A673 (cell line): Measurements from ENCODE around the gene URI1. TPM values are rescaled to one million over a fixed set of nuclear protein-coding genes. Genes with fewer than 3 reads are reported as not detected.

Experiments used
- BruUV-seq: library from RNA; stranded (reverse); fragments of 400-500 nt; replicated peaks from 2 replicates; lab custom pipeline; 2021; lab: Mats Ljungman, UMichigan
- CTCF ChIA-PET: fragments of 300-600 bp; sonication (Branson Sonifier 250); formaldehyde crosslinking; loops from one replicate; lab custom pipeline; 2022; ENCODE audit warnings: antibody characterized with exemption; lab: Charles Lee
- POLR2A ChIA-PET: fragments of 300-600 bp; sonication (Branson Sonifier 250); formaldehyde crosslinking; loops from one replicate; lab custom pipeline; 2022; ENCODE audit warnings: antibody characterized with exemption; ENCODE audit not compliant: low non-redundant PET; lab: Charles Lee
- DNase-seq: peaks from one replicate; pipeline ENCODE4 v3.0.0-alpha.2; 2015; ENCODE audit warnings: low spot score
- H3K27ac ChIP-seq: fragments of 200-600 bp; sonication (generic); 2 replicates; pipeline ENCODE4 v1.5.1; 2016; ENCODE audit warnings: mixed run types, low read depth, mild to moderate bottlenecking, mixed read lengths, antibody characterized with exemption, low read length; ENCODE audit not compliant: poor library complexity, severe bottlenecking
- H3K27me3 ChIP-seq: fragments of 200-600 bp; sonication (generic); replicated peaks from 2 replicates; pipeline ENCODE4 v1.6.1; 2017; ENCODE audit warnings: mixed run types, low read depth, mild to moderate bottlenecking, mixed read lengths, antibody characterized with exemption, low read length; ENCODE audit not compliant: insufficient read depth, poor library complexity
- H3K36me3 ChIP-seq: fragments of 200-600 bp; sonication (generic); 2 replicates; pipeline ENCODE4 v1.6.1; 2016; ENCODE audit warnings: mixed run types, mild to moderate bottlenecking, mixed read lengths, antibody characterized with exemption, low read length; ENCODE audit not compliant: insufficient read depth, poor library complexity, severe bottlenecking
- H3K4me1 ChIP-seq: fragments of 200-600 bp; sonication (generic); 2 replicates; pipeline ENCODE4 v1.6.1; 2017; ENCODE audit warnings: mixed run types, mild to moderate bottlenecking, mixed read lengths, antibody characterized with exemption, low read length; ENCODE audit not compliant: insufficient read depth, poor library complexity, severe bottlenecking
- H3K4me3 ChIP-seq: fragments of 200-600 bp; sonication (generic); 2 replicates; pipeline ENCODE4 v1.5.1; 2016; ENCODE audit warnings: low read depth, mixed run types, mild to moderate bottlenecking, mixed read lengths, low read length; ENCODE audit not compliant: poor library complexity, severe bottlenecking
- H3K9me3 ChIP-seq: fragments of 200-600 bp; sonication (generic); 2 replicates; pipeline ENCODE4 v1.6.1; 2016; ENCODE audit warnings: mixed run types, low read depth, mild to moderate bottlenecking, mixed read lengths, antibody characterized with exemption, low read length; ENCODE audit not compliant: poor library complexity, severe bottlenecking
- EZH2 ChIP-seq: fragments of 200-600 bp; sonication (generic); IDR thresholded peaks from 2 replicates; pipeline ENCODE4 v1.6.1; 2017; ENCODE audit warnings: borderline replicate concordance, low read depth, mild to moderate bottlenecking, mixed read lengths, antibody characterized with exemption, low read length; ENCODE audit not compliant: poor library complexity, severe bottlenecking
- intact Hi-C: fragments of 100-400 bp; cut with micrococcal nuclease; formaldehyde crosslinking; loops from one replicate; pipeline ENCODE4 v1.10.0; 2022; ENCODE audit not compliant: unreplicated experiment
- total RNA-seq: library from RNA; stranded (reverse); gene quantifications from 2 replicates; pipeline ENCODE4 v1.2.3, GENCODE V29; 2021
- TF ChIP-seq, protein P1 (sequence below): fragments of 300-800, 200-600 bp; sonication (generic); conservative IDR thresholded peaks from 2 replicates; pipeline ENCODE4 v1.5.1; 2017; ENCODE audit warnings: low read depth, mild to moderate bottlenecking, antibody characterized with exemption, low read length, moderate library complexity, mixed read lengths

Gene URI1
- total RNA-seq, 1 experiment from 2014 or later = 93.0 TPM

DNA sequence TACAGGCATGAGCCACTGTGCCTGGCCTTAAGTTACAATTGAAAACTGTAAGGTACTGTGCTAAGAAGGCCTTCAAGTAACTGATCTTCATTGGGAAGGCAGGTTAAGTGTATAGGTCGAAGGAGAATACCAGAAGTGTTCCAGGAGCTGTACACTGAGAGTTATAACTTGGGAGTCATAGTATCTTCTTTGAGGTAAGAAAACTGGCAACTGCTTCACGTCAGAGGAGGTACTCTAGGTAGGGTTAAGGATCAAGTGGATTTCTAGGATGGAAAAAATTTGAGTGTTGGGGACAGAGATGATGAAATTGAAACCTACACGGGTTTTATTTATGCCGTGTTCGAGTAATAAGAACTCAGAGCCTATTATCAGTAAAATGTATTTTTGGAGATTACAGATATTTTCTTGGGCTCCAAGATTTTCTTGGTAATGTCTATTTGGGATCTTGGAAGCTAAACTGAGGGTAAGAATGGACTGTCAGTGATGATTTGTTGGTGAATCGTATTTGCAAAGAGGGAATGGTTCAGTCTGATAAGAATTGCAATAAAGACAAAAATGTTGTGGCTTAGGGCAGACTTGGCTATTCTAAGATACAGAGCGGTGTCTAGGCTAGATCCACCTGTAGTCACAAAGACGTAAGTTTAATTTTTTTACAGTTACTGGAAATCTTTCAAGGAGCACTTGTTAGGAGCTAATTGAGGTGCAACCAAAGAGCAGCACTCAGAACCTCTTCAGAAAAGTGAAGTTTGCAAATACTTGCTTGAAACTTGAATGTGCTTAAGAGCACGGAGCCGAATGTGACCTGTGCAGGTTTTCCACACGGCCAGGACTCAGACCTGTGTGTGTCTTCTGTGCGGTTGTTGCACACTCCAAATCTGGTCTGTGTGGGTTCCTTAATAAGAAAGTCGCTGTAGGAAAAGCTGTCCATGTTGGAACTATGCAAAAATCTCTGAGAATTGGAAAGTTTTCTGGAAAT lies 102.5 kb downstream of the URI1 start:
- ChIA-PET CTCF (no interaction called here), POLR2A (no interaction called here)
- Histone ChIP-seq H3K4me1 (peaks cover 20% of the 10 kb centered on the region), H3K9me3 (no peaks in the 10 kb centered on the region), H3K27ac (no peak overlapping the region), H3K4me3 (no peak overlapping the region), H3K36me3 (peaks cover 4% of the 10 kb centered on the region), H3K27me3 (no peaks in the 10 kb centered on the region)
- TF ChIP-seq, protein P1, sequence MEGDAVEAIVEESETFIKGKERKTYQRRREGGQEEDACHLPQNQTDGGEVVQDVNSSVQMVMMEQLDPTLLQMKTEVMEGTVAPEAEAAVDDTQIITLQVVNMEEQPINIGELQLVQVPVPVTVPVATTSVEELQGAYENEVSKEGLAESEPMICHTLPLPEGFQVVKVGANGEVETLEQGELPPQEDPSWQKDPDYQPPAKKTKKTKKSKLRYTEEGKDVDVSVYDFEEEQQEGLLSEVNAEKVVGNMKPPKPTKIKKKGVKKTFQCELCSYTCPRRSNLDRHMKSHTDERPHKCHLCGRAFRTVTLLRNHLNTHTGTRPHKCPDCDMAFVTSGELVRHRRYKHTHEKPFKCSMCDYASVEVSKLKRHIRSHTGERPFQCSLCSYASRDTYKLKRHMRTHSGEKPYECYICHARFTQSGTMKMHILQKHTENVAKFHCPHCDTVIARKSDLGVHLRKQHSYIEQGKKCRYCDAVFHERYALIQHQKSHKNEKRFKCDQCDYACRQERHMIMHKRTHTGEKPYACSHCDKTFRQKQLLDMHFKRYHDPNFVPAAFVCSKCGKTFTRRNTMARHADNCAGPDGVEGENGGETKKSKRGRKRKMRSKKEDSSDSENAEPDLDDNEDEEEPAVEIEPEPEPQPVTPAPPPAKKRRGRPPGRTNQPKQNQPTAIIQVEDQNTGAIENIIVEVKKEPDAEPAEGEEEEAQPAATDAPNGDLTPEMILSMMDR = no peak
- no peak for TF ChIP-seq EZH2
- intact Hi-C loops = no loop called here
- no peak for DNase-seq
- no TSS peak for BruUV-seq

DNA sequence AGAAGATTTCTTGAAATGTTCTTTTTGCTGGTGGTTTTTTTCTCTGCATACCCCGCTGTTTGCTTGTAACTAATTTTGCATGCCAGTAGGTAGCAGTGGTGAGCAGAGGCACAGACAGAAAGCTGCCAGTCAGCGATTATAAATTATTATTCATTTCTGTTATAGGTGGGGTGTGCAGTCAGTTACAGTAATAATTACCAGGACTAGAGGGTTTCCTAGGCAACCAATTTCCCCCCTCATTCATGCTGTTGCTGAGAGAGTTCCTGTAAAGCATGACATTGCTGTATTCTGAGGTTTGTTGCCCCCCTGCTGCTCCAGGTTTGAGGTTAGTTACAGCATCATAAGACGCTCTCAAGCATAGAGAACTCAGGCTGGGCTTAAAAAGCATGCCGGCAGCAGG lies 104.5 kb downstream of the URI1 start:
- Histone ChIP-seq H3K4me1 (peaks cover 24% of the 10 kb centered on the region), H3K36me3 (no peaks in the 10 kb centered on the region), H3K27me3 (no peaks in the 10 kb centered on the region), H3K9me3 (no peaks in the 10 kb centered on the region), H3K4me3 (no peak overlapping the region), H3K27ac (no peak overlapping the region)
- TF ChIP-seq EZH2 = no peak
- TF ChIP-seq, protein P1 = peak; percentile 71
- ChIA-PET CTCF (no interaction called here), POLR2A (no interaction called here)
- no TSS peak for BruUV-seq
- intact Hi-C loops = loop anchor here (2.0 kb wide), 1 partner anchor 604 kb away; no protein-coding TSS in a partner anchor
- peak; percentile 39 for DNase-seq

DNA sequence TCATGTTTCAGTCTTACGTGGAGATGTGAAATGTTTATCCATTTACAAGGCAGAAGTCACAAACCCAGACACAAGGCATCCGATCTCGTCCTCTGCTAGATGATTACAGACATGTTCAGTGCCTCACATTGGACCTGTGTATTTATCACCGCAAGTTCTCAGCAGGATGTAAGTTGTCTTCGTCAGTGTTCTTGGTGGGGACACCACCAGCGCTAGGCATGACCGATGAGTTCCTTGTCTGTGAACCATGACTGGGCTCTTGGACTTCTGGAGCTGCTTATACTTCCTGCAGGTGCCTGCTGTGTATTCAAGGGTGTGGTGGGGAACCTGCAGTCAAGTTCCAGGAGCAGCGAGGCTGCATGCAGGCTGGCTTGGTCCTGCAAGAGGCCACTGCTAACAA lies 105.4 kb downstream of the URI1 start:
- Histone ChIP-seq H3K9me3 (no peaks in the 10 kb centered on the region), H3K27ac (no peak overlapping the region), H3K27me3 (no peaks in the 10 kb centered on the region), H3K4me1 (peaks cover 24% of the 10 kb centered on the region), H3K36me3 (no peaks in the 10 kb centered on the region), H3K4me3 (no peak overlapping the region)
- intact Hi-C loops = loop anchor here (2.0 kb wide), 1 partner anchor 603 kb away; no protein-coding TSS in a partner anchor
- ChIA-PET POLR2A (no interaction called here), CTCF (no interaction called here)
- no peak for DNase-seq
- BruUV-seq = no TSS peak
- no peak for TF ChIP-seq EZH2
- TF ChIP-seq, protein P1 = no peak
